Measurements from ENCODE around the gene ERICH6B.

GRCh38 chr13:45508776-45509175 is 106.8 kb downstream of the ERICH6B start:
- no peak for TF ChIP-seq EZH2 (IDR thresholded peaks at IDR 0.05; ENCODE audit: low read depth)
- no peak for TF ChIP-seq CTCF (conservative IDR thresholded peaks at IDR 0.05)

All from PC-9 (cell line).